Heart right ventricle (tissue), 16 donors: ENCODE data around the gene CLHC1. TPM values are rescaled to one million over a fixed set of nuclear protein-coding genes. Genes with fewer than 3 reads are reported as not detected.
A peak's percentile ranks its signal among the peaks of the same experiment; 100 is the strongest.

Experiments used
- ATAC-seq, 8 donors: fragments of 200-7000 bp; cut with Tn5 transposase; one replicate each; pipeline ENCODE4 v1.9.1; 2020; ENCODE audit warnings: mild to moderate bottlenecking in 8 of 8, moderate library complexity in 8 of 8, moderate number of reproducible peaks in 1 of 8
- DNase-seq, 2 donors: peaks; one replicate each; pipeline ENCODE4 v3.0.0-alpha.2; 2020
- H3K27ac ChIP-seq, 10 donors: fragments of 200-600 bp; sonication (generic) in 2 of 10; one replicate each; pipeline versions ENCODE4 v1.5.0 to v1.8.0; 2020 to 2022; ENCODE audit warnings: mild to moderate bottlenecking in 3 of 10
- H3K27me3 ChIP-seq, 7 donors: fragments of 200-600 bp; one replicate each; pipeline ENCODE4 v1.8.0; 2021 to 2022; ENCODE audit warnings: mild to moderate bottlenecking in 2 of 7
- H3K36me3 ChIP-seq, 9 donors: fragments of 200-600 bp; sonication (generic) in 1 of 9; one replicate each; pipeline versions ENCODE4 v1.5.0 to v1.8.0; 2020 to 2022; ENCODE audit warnings: mild to moderate bottlenecking in 2 of 9
- H3K4me1 ChIP-seq, 9 donors: fragments of 200-600 bp; sonication (generic) in 1 of 9; one replicate each; pipeline versions ENCODE4 v1.5.0 to v1.8.0; 2020 to 2022; ENCODE audit warnings: mild to moderate bottlenecking in 4 of 9
- H3K4me3 ChIP-seq, 10 donors: fragments of 200-600 bp; sonication (generic) in 2 of 10; one replicate each; pipeline versions ENCODE4 v1.5.0 to v1.8.0; 2020 to 2022; ENCODE audit warnings: mild to moderate bottlenecking in 7 of 10, moderate library complexity in 2 of 10
- H3K9me3 ChIP-seq, 11 donors: fragments of 200-600 bp in 10 of 11; sonication (generic) in 2 of 11; one replicate each; pipeline versions ENCODE4 v1.5.0 to v1.8.0; 2013 to 2022; ENCODE audit warnings: mild to moderate bottlenecking in 2 of 11, control low read depth in 1 of 11, moderate library complexity in 1 of 11
- CTCF ChIP-seq, 9 donors: fragments of 200-600 bp; sonication (generic) in 2 of 9; IDR thresholded peaks; one replicate each; pipeline versions ENCODE4 v1.5.0 to v1.8.0; 2021 to 2022; ENCODE audit warnings: antibody characterized with exemption in 9 of 9, mild to moderate bottlenecking in 5 of 9, moderate library complexity in 1 of 9
- WGBS, 2 donors: extraction: QIAGEN DNeasy Blood & Tissue Kit; methylation state at CpG; one replicate each; pipeline ENCODE4 v1.1.7; 2013; ENCODE audit warnings: inconsistent platforms in 1 of 2; 5-methylcytosine and 5-hydroxymethylcytosine counted together
- intact Hi-C, 10 donors: fragments of 100-400 bp; cut with DNase I; formaldehyde crosslinking; loops; one replicate each; pipeline versions ENCODE4 v1.11.1 to v1.14.2; 2022
- polyA plus RNA-seq, 2 donors: library from polyadenylated mRNA; stranded (reverse); fragments of 200-250 nt; gene quantifications; one replicate each; pipeline ENCODE4 v1.2.3, GENCODE V29; 2013
- total RNA-seq, 10 donors: library from RNA; stranded (reverse); fragmentation: NEBNext Ultra II Directional in 3 of 10; extraction: Animal tissue kit (Norgen Biotek cat#: 25700) in 3 of 10; gene quantifications; one replicate each; pipeline versions ENCODE4 v1.2.1 to v1.2.4, GENCODE V29; 2021 to 2023
- donor health status: Arrhythmogenic right ventricular cardiomyopathy.
- donor health status: ischemic (EF 13 %, LVEDD 7.1; RV severe dilation, severe dysfunction).
- donor health status: healthy with polysubstance abuse.
- donor health status: DM: no; HTN: yes; CAD: no.
- donor health status: DM: no; HTN: no; CAD: no.
- donor health status: ischemic (EF 25% LVEDD 6.9; RV normal size, moderate dysfunction).
- donor health status: ischemic (EF 25% LVEDD 5.7; RV mildly dilated, moderate dysfunction).
- donor health status: healthy.
- donor health status: DM: yes; HTN: yes; CAD: no.
- donor health status: Ischemic cardiomyopathy.
- donor health status: ischemic (EF 35%, LVEDD 5.7; RV mildly dilated, moderate dysfunction).
- donor health status: nonischemic (EF 11% LVEDD 7.7; RV severe dilation, severe dysfunction).
- donor health status: DM: yes; HTN: yes; CAD: no.
- donor health status: PGD.
- donor health status: ischemic (EF 29% LVEDD 5.4; RV normal size, mild dysfunction).
- donor health status: nonischemic (EF 23%, LVEDD 6.1; RV moderate dilation, normal function).

CLHC1 gene
- total and polyA plus RNA-seq, 12 donors: 1.7 to 9.7 (median 6.3) TPM

GRCh38 chr2:55239656-55240222, 7.6 kb upstream of the CLHC1 start:
- H3K27ac ChIP-seq: no peak overlapping the region
- H3K27me3 ChIP-seq: no peaks in the 10 kb centered on the region
- intact Hi-C loops: loop anchor here in 1 of 10 donors (10.0 kb wide), 1 partner anchor 375 kb away; the partner anchor contains the start of gene PPP4R3B
- DNase-seq (no peak), ATAC-seq (no peak)
- H3K4me3 ChIP-seq: no peak overlapping the region
- 74 to 75% methylated on average over 4 of the region's 4 CpGs for WGBS, 2 donors
- no peak for TF ChIP-seq CTCF (IDR thresholded peaks at IDR 0.05)
- H3K9me3 ChIP-seq: no peaks in the 10 kb centered on the region
- peaks cover 0 to 9% (median 0%) of the 10 kb centered on the region in 9 donors for H3K4me1 ChIP-seq
- H3K36me3 ChIP-seq: peaks cover 0 to 100% (median 72%) of the 10 kb centered on the region in 9 donors

- WGBS, 2 donors: 83 to 88% methylated on average over 2 of the region's 2 CpGs
- intact Hi-C loops: loop anchor here in 1 of 10 donors (10.0 kb wide), 1 partner anchor 378 kb away; the partner anchor contains the start of gene PPP4R3B
- Histone ChIP-seq H3K9me3 (no peaks in the 10 kb centered on the region), H3K27ac (no peak overlapping the region), H3K27me3 (no peaks in the 10 kb centered on the region), H3K4me1 (peaks cover 0 to 25% (median 15%) of the 10 kb centered on the region in 9 donors), H3K4me3 (no peak overlapping the region), H3K36me3 (peaks cover 0 to 88% (median 67%) of the 10 kb centered on the region in 9 donors)
- no peak for TF ChIP-seq CTCF (IDR thresholded peaks at IDR 0.05)
- DNase-seq (no peak), ATAC-seq (no peak)
These were observed 5.0 kb upstream of the CLHC1 start for GRCh38 chr2:55236992-55237543.

GRCh38 chr2:55235724-55236538, 3.8 kb upstream of the CLHC1 start:
- H3K27ac ChIP-seq: no peak overlapping the region
- WGBS, 2 donors: 78 to 79% methylated on average over 3 of the region's 3 CpGs
- no peak overlapping the region for H3K4me3 ChIP-seq
- H3K36me3 ChIP-seq: peaks cover 0 to 76% (median 58%) of the 10 kb centered on the region in 9 donors
- H3K4me1 ChIP-seq: peaks cover 0 to 33% (median 23%) of the 10 kb centered on the region in 9 donors
- intact Hi-C loops: loop anchor here in 1 of 10 donors (10.0 kb wide), 1 partner anchor 379 kb away; the partner anchor contains the start of gene PPP4R3B
- DNase-seq (no peak), ATAC-seq (no peak)
- no peaks in the 10 kb centered on the region for H3K9me3 ChIP-seq
- no peaks in the 10 kb centered on the region for H3K27me3 ChIP-seq
- no peak for TF ChIP-seq CTCF (IDR thresholded peaks at IDR 0.05)

- intact Hi-C loops: loop anchor here in 2 of 10 donors (5.0 to 10.0 kb wide), 2 partner anchors 34 to 381 kb away; partner anchors contain the start of genes MTIF2 (in 2 of the 2) and PPP4R3B (in 1 of the 2)
- Histone ChIP-seq H3K27me3 (no peaks in the 10 kb centered on the region), H3K36me3 (peaks cover 0 to 53% (median 42%) of the 10 kb centered on the region in 9 donors), H3K9me3 (no peaks in the 10 kb centered on the region), H3K4me3 (peak overlapping the region; percentile 62 to 98 (median 88)), H3K27ac (peak overlapping the region in 6 of 10 donors; percentile 92 to 98 (median 96)), H3K4me1 (peaks cover 0 to 36% (median 31%) of the 10 kb centered on the region in 9 donors)
- TF ChIP-seq CTCF (IDR thresholded peaks at IDR 0.05): no peak
- WGBS, 2 donors: 80 to 83% methylated on average over 7 of the region's 7 CpGs
- ATAC-seq (no peak), DNase-seq (no peak)
These were observed 1.5 kb upstream of the CLHC1 start for GRCh38 chr2:55233658-55233940.
